Endothelial cell of umbilical vein (primary cell): ENCODE data around the gene EYS. TPM values are rescaled to one million over a fixed set of nuclear protein-coding genes. Genes with fewer than 3 reads are reported as not detected.

Source experiments
- BruUV-seq: library from RNA; stranded (reverse); fragments of 400-500 nt; replicated peaks from 2 replicates; lab custom pipeline; 2021; lab: Mats Ljungman, UMichigan
- CTCF ChIA-PET: fragments of 300-600, 350-600 bp; sonication (Branson Sonifier 250); formaldehyde crosslinking; loops from one replicate; lab custom pipeline; 2021; ENCODE audit warnings: antibody characterized with exemption, inconsistent platforms; lab: Charles Lee
- POLR2A ChIA-PET: fragments of 300-600, 350-600 bp; sonication (Branson Sonifier 250); formaldehyde crosslinking; loops from one replicate; lab custom pipeline; 2021; ENCODE audit warnings: antibody characterized with exemption, inconsistent platforms; lab: Charles Lee
- DNase-seq: peaks from one replicate; pipeline ENCODE4 v3.0.0-alpha.2; 2011; ENCODE audit warnings: low read depth, low spot score
- FAIRE-seq: peaks from 2 replicates; lab custom pipeline; 2011; peaks lifted over from hg19 to GRCh38; lab: Jason Lieb, UNC
- H2AFZ ChIP-seq: 2 replicates; pipeline ENCODE4 v1.6.0; 2012; ENCODE audit warnings: low read depth, low read length, control low read depth, inconsistent platforms
- H3K27ac ChIP-seq: 2 replicates; pipeline ENCODE4 v1.5.1; 2011; ENCODE audit warnings: low read depth, mild to moderate bottlenecking, control low read depth, low read length, moderate library complexity; ENCODE audit not compliant: insufficient read depth
- H3K27me3 ChIP-seq, 2 experiments: 2 replicates each; pipeline versions ENCODE4 v1.6.0 to v1.6.1; 2011; ENCODE audit warnings: low read length in 2 of 2, mixed read lengths in 1 of 2; ENCODE audit not compliant: control insufficient read depth in 2 of 2, insufficient read depth in 2 of 2
- H3K36me3 ChIP-seq, 2 experiments: 2 replicates in 1 of 2; 3 replicates in 1 of 2; pipeline ENCODE4 v1.5.1; 2011; ENCODE audit warnings: low read length in 2 of 2, mild to moderate bottlenecking in 1 of 2, moderate library complexity in 1 of 2; ENCODE audit not compliant: control insufficient read depth in 2 of 2, insufficient read depth in 2 of 2; ENCODE audit errors: extremely low read depth in 1 of 2
- H3K4me1 ChIP-seq: 3 replicates; pipeline ENCODE4 v1.5.1; 2011; ENCODE audit warnings: mild to moderate bottlenecking, low read length; ENCODE audit not compliant: control insufficient read depth, insufficient read depth; ENCODE audit errors: extremely low read depth
- H3K4me2 ChIP-seq: 2 replicates; pipeline ENCODE4 v1.6.1; 2011; ENCODE audit warnings: low read length, control low read depth, mixed read lengths; ENCODE audit not compliant: insufficient read depth
- H3K4me3 ChIP-seq, 3 experiments: fragments of 200-600 bp in 1 of 3; sonication (generic), shearing (Covaris generic) in 1 of 3; replicated peaks in 1 of 3; 2 replicates each; pipeline ENCODE4 v1.5.1; 2011 to 2016; ENCODE audit warnings: control low read depth in 3 of 3, low read length in 3 of 3, mild to moderate bottlenecking in 2 of 3, inconsistent platforms in 1 of 3, low read depth in 1 of 3, moderate library complexity in 1 of 3; ENCODE audit not compliant: insufficient read depth in 1 of 3
- H3K79me2 ChIP-seq: 2 replicates; pipeline ENCODE4 v1.6.0; 2012; ENCODE audit warnings: low read length, inconsistent platforms; ENCODE audit not compliant: control insufficient read depth, insufficient read depth
- H3K9ac ChIP-seq: replicated peaks from 2 replicates; pipeline ENCODE3; 2011; ENCODE audit warnings: low read length, control low read depth; ENCODE audit not compliant: insufficient read depth; ENCODE audit errors: extremely low read depth
- H3K9me1 ChIP-seq: replicated peaks from 3 replicates; pipeline ENCODE4 v1.6.0; 2011; ENCODE audit warnings: mild to moderate bottlenecking, low read length; ENCODE audit not compliant: control insufficient read depth, insufficient read depth; ENCODE audit errors: extremely low read depth
- H3K9me3 ChIP-seq: replicated peaks from 2 replicates; pipeline ENCODE4 v1.5.1; 2012; ENCODE audit warnings: low read length, inconsistent platforms; ENCODE audit not compliant: control insufficient read depth, insufficient read depth
- H4K20me1 ChIP-seq: replicated peaks from 2 replicates; pipeline ENCODE3; 2011; ENCODE audit warnings: mild to moderate bottlenecking, low read length; ENCODE audit not compliant: control insufficient read depth, insufficient read depth; ENCODE audit errors: extremely low read depth
- EZH2 ChIP-seq: IDR thresholded peaks from 2 replicates; pipeline ENCODE4 v1.6.1; 2012; ENCODE audit warnings: borderline replicate concordance, low read depth, mild to moderate bottlenecking, moderate library complexity, low read length, inconsistent platforms; ENCODE audit not compliant: severe bottlenecking
- FOS ChIP-seq: IDR thresholded peaks from 2 replicates; pipeline ENCODE4 v1.6.1; 2011; ENCODE audit warnings: mild to moderate bottlenecking, low read length, moderate library complexity, borderline replicate concordance; ENCODE audit not compliant: insufficient read depth
- GATA2 ChIP-seq: IDR thresholded peaks from 2 replicates; pipeline ENCODE4 v1.7.0; 2011; ENCODE audit warnings: low read depth, mild to moderate bottlenecking, moderate library complexity, mixed read lengths, low read length; ENCODE audit not compliant: insufficient read length, insufficient read depth
- JUN ChIP-seq: IDR thresholded peaks from 2 replicates; pipeline ENCODE4 v1.6.1; 2011; ENCODE audit warnings: borderline replicate concordance, low read depth; ENCODE audit not compliant: insufficient read length, insufficient read depth
- MYC ChIP-seq: IDR thresholded peaks from one replicate; pipeline ENCODE4 v1.6.1; 2011; ENCODE audit warnings: mild to moderate bottlenecking, low read depth, low read length
- POLR2A ChIP-seq: IDR thresholded peaks from 2 replicates; pipeline ENCODE4 v1.6.1; 2012; ENCODE audit warnings: low read depth, mild to moderate bottlenecking, control low read depth, low read length
- POLR2AphosphoS5 ChIP-seq: IDR thresholded peaks from 2 replicates; pipeline ENCODE4 v1.6.1; 2012; ENCODE audit warnings: low read depth, mild to moderate bottlenecking, control low read depth, low read length, moderate library complexity; ENCODE audit not compliant: insufficient read depth
- dilution Hi-C: fragments of 300-500 bp; cut with MboI; formaldehyde crosslinking; loops from one replicate; pipeline ENCODE4 v1.15.0; 2019; ENCODE audit warnings: low sequenced_read_pairs; ENCODE audit not compliant: extremely low pct_ligation_motif_present
- intact Hi-C: fragments of 100-400 bp; cut with micrococcal nuclease; formaldehyde crosslinking; loops from one replicate; pipeline ENCODE4 v1.10.0; 2022
- polyA plus RNA-seq, 4 experiments: library from polyadenylated mRNA; depleted of rRNA in 3 of 4; stranded (reverse) in 3 of 4; unstranded in 1 of 4; fragments of >200 nt; gene quantifications; 2 replicates each; pipeline versions ENCODE4 v1.2.1 to v1.2.3, GENCODE V29; 2011 to 2012; ENCODE audit warnings: missing spikeins in 1 of 4
- total RNA-seq: library from RNA; stranded (reverse); gene quantifications from 2 replicates; pipeline ENCODE4 v1.2.3, GENCODE V29; 2021
- TF ChIP-seq, protein P1 (sequence below): IDR thresholded peaks from 2 replicates; pipeline ENCODE4 v1.6.1; 2011; ENCODE audit not compliant: insufficient read depth, insufficient read length
- TF ChIP-seq, protein P2 (sequence below), 2 donors: IDR thresholded peaks; 1 replicate in 1 of 2; 2 replicates in 1 of 2; pipeline ENCODE4 v1.5.1; 2011; ENCODE audit warnings: low read length in 2 of 2, mild to moderate bottlenecking in 2 of 2, moderate library complexity in 2 of 2, control low read depth in 1 of 2, inconsistent platforms in 1 of 2, low read depth in 1 of 2; ENCODE audit not compliant: insufficient read depth in 1 of 2; ENCODE audit errors: extremely low read depth in 1 of 2

EYS gene
- total and polyA plus RNA-seq, 2 donors (not counting 3 experiments of a cell fraction or from before 2014, with no cell fraction given): 0.01 to 0.27 TPM

DNA sequence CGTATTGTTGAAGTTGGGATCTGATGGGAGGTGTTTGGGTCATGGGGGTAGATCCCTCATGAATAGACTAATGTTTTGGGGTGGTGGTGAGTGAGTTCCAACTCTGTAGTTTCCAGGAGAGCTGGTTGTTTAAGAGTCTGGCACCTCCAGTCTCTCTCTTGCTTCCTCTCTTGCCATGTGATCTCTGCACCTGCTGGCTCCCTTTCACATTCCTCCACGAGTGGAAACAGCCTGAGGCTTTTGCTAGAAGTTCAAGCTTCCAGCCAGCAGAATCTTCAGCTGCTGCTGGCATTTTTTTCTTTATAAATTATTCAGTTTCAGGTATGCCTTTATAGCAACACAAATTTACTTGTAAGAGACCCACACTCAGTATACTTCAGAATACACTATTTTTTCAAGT lies 1021.6 kb downstream of the EYS start:
- FAIRE-seq: no peak

More for the DNA sequence above, 1021.6 kb downstream of the EYS start:
- DNase-seq: no peak
- Histone ChIP-seq H3K9ac (no peak overlapping the region), H4K20me1 (no peaks in the 10 kb centered on the region), H3K79me2 (no peaks in the 10 kb centered on the region), H3K27ac (no peak overlapping the region), H3K4me1 (peaks cover 3% of the 10 kb centered on the region), H2AFZ (peak overlapping the region; percentile 48), H3K9me1 (no peaks in the 10 kb centered on the region), H3K4me3 (no peak overlapping the region), H3K27me3 (no peaks in the 10 kb centered on the region), H3K4me2 (no peak overlapping the region), H3K36me3 (no peaks in the 10 kb centered on the region), H3K9me3 (no peaks in the 10 kb centered on the region)
- no TSS peak for BruUV-seq
- POLR2A ChIA-PET: no interaction called here
- no peak for TF ChIP-seq POLR2A
- TF ChIP-seq, protein P1, sequence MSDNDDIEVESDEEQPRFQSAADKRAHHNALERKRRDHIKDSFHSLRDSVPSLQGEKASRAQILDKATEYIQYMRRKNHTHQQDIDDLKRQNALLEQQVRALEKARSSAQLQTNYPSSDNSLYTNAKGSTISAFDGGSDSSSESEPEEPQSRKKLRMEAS: no peak
- TF ChIP-seq JUN: no peak
- TF ChIP-seq POLR2AphosphoS5: no peak
- no peak for TF ChIP-seq FOS
- TF ChIP-seq GATA2: no peak
- TF ChIP-seq, protein P2, sequence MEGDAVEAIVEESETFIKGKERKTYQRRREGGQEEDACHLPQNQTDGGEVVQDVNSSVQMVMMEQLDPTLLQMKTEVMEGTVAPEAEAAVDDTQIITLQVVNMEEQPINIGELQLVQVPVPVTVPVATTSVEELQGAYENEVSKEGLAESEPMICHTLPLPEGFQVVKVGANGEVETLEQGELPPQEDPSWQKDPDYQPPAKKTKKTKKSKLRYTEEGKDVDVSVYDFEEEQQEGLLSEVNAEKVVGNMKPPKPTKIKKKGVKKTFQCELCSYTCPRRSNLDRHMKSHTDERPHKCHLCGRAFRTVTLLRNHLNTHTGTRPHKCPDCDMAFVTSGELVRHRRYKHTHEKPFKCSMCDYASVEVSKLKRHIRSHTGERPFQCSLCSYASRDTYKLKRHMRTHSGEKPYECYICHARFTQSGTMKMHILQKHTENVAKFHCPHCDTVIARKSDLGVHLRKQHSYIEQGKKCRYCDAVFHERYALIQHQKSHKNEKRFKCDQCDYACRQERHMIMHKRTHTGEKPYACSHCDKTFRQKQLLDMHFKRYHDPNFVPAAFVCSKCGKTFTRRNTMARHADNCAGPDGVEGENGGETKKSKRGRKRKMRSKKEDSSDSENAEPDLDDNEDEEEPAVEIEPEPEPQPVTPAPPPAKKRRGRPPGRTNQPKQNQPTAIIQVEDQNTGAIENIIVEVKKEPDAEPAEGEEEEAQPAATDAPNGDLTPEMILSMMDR (IDR thresholded peaks at IDR 0.05; ENCODE audit: extremely low read depth in 1 of 2, insufficient read depth in 1 of 2, low read depth in 1 of 2, low read length in 2 of 2): no peak
- no peak for TF ChIP-seq EZH2
- no peak for TF ChIP-seq MYC
- dilution Hi-C loops: no loop called here
- intact Hi-C loops: loop anchor here (10.0 kb wide), 1 partner anchor 191 kb away; no protein-coding TSS in a partner anchor
- CTCF ChIA-PET: no interaction called here
